GOT3 (cell line): ENCODE data around the gene RNF220.
"Not testable (repeated sequence)": the region's sequence is repeated elsewhere in the genome, so short reads cannot be mapped to it uniquely, and the experiment has no call there.

Experiments
- DNase-seq: peaks from one replicate; lab custom pipeline; 2025; ENCODE audit warnings: mixed read lengths; lab: John Stamatoyannopoulos, UW

Gene RNF220

GRCh38 chr1:44679468-44679867 is 274.4 kb downstream of the RNF220 start:
- no peak for DNase-seq

GRCh38 chr1:44681905-44682882 is 277.1 kb downstream of the RNF220 start:
- DNase-seq, result no peak

- no peak for DNase-seq
Observed at GRCh38 chr1:44682883-44683265, 277.8 kb downstream of the RNF220 start.

- DNase-seq, result no peak
Observed at GRCh38 chr1:44684525-44684924, 279.5 kb downstream of the RNF220 start.

GRCh38 chr1:44685218-44685617 is 280.2 kb downstream of the RNF220 start:
- no peak for DNase-seq

- no peak for DNase-seq
Observed at GRCh38 chr1:44685881-44686280, 280.8 kb downstream of the RNF220 start.

- DNase-seq, result no peak
Observed at GRCh38 chr1:44688760-44689446, 283.8 kb downstream of the RNF220 start.

- DNase-seq, result no peak
Observed at GRCh38 chr1:44689447-44689765, 284.4 kb downstream of the RNF220 start.

GRCh38 chr1:44693159-44693558 is 288.1 kb downstream of the RNF220 start:
- DNase-seq, result no peak

- DNase-seq, result no peak
Observed at GRCh38 chr1:44693900-44694299, 288.8 kb downstream of the RNF220 start.

GRCh38 chr1:44694863-44695478 is 289.9 kb downstream of the RNF220 start:
- DNase-seq, result no peak

- no peak for DNase-seq
Observed at GRCh38 chr1:44695671-44696070, 290.6 kb downstream of the RNF220 start.

GRCh38 chr1:44696101-44696500 is 291.0 kb downstream of the RNF220 start:
- DNase-seq, result no peak

- DNase-seq, result no peak
Observed at GRCh38 chr1:44696789-44697345, 291.8 kb downstream of the RNF220 start.

- no peak for DNase-seq
Observed at GRCh38 chr1:44698138-44698537, 293.1 kb downstream of the RNF220 start.

GRCh38 chr1:44699375-44699774 is 294.3 kb downstream of the RNF220 start:
- not testable (repeated sequence) for DNase-seq

- DNase-seq, result no peak
Observed at GRCh38 chr1:44700573-44700972, 295.5 kb downstream of the RNF220 start.

GRCh38 chr1:44701141-44701573 is 296.1 kb downstream of the RNF220 start:
- no peak for DNase-seq
